GM12878 (cell line): ENCODE results near the gene MAPKAPK2. TPM values are rescaled to one million over a fixed set of nuclear protein-coding genes. Genes with fewer than 3 reads are reported as not detected.

ENCODE experiments used
- BACH1 ChIP-seq: fragments of 450-650 bp; IDR thresholded peaks from 2 replicates; pipeline ENCODE4 v1.6.1; 2017; ENCODE audit warnings: mild to moderate bottlenecking, borderline replicate concordance
- BRCA1 ChIP-seq: IDR thresholded peaks from 2 replicates; pipeline ENCODE4 v1.6.1; 2011; ENCODE audit warnings: low read depth, low read length, improper control_type of control experiment
- CHD2 ChIP-seq: IDR thresholded peaks from 2 replicates; pipeline ENCODE4 v1.6.1; 2011; ENCODE audit warnings: low read depth, low read length, improper control_type of control experiment, borderline replicate concordance
- DPF2 ChIP-seq: fragments of 450-650 bp; IDR thresholded peaks from 2 replicates; pipeline ENCODE4 v1.6.1; 2017; ENCODE audit warnings: mild to moderate bottlenecking
- EED ChIP-seq: sonication (generic); IDR thresholded peaks from 2 replicates; pipeline ENCODE4 v1.6.1; 2016; ENCODE audit warnings: antibody characterized with exemption, low read depth
- EP300 ChIP-seq, 2 experiments: fragments of 150-350 bp in 1 of 2; IDR thresholded peaks; 2 replicates each; pipeline ENCODE4 v1.6.1; 2011 to 2012; ENCODE audit warnings: low read depth in 2 of 2, low read length in 2 of 2, borderline replicate concordance in 1 of 2, improper control_type of control experiment in 1 of 2, inconsistent platforms in 1 of 2; ENCODE audit not compliant: control insufficient read depth in 1 of 2
- EZH2 ChIP-seq: IDR thresholded peaks from 2 replicates; pipeline ENCODE4 v1.6.1; 2012; ENCODE audit warnings: low read depth, mild to moderate bottlenecking, control low read depth, inconsistent platforms, low read length, borderline replicate concordance; ENCODE audit not compliant: control insufficient read depth
- IKZF1 ChIP-seq: fragments of 450-650 bp; conservative IDR thresholded peaks from 2 replicates; pipeline ENCODE4 v1.6.1; 2017; ENCODE audit warnings: antibody characterized with exemption, mild to moderate bottlenecking
- IKZF2 ChIP-seq, 2 experiments: fragments of 450-650 bp; IDR thresholded peaks; 2 replicates each; pipeline ENCODE4 v1.6.1; 2017; ENCODE audit warnings: mild to moderate bottlenecking in 2 of 2, moderate library complexity in 2 of 2
- LARP7 ChIP-seq: fragments of 450-650 bp; IDR thresholded peaks from 2 replicates; pipeline ENCODE4 v1.6.1; 2017; ENCODE audit warnings: mild to moderate bottlenecking
- MEF2B ChIP-seq: fragments of 450-650 bp; IDR thresholded peaks from 2 replicates; pipeline ENCODE4 v1.6.1; 2018; ENCODE audit warnings: mild to moderate bottlenecking, moderate library complexity; ENCODE audit not compliant: partially characterized antibody, poor library complexity, severe bottlenecking
- MTA2 ChIP-seq: fragments of 450-650 bp; IDR thresholded peaks from 2 replicates; pipeline ENCODE4 v1.6.1; 2016; ENCODE audit warnings: low read depth, mild to moderate bottlenecking, moderate library complexity
- NBN ChIP-seq: fragments of 450-650 bp; IDR thresholded peaks from 2 replicates; pipeline ENCODE4 v1.6.1; 2016
- PAX5 ChIP-seq: IDR thresholded peaks from 2 replicates; pipeline ENCODE4 v1.6.1; 2011; ENCODE audit warnings: low read depth, low read length, borderline replicate concordance
- PBX3 ChIP-seq: IDR thresholded peaks from 2 replicates; pipeline ENCODE4 v1.6.1; 2011; ENCODE audit warnings: mild to moderate bottlenecking, low read depth, low read length, moderate library complexity; ENCODE audit not compliant: insufficient replicate concordance
- PKNOX1 ChIP-seq: fragments of 450-650 bp; IDR thresholded peaks from 2 replicates; pipeline ENCODE4 v1.6.1; 2016; ENCODE audit warnings: mild to moderate bottlenecking
- POU2F2 ChIP-seq: IDR thresholded peaks from 3 replicates; pipeline ENCODE4 v1.6.1; 2011; ENCODE audit warnings: low read depth, mild to moderate bottlenecking, low read length, borderline replicate concordance
- RUNX3 ChIP-seq: IDR thresholded peaks from 2 replicates; pipeline ENCODE4 v1.6.1; 2012; ENCODE audit warnings: low read length, inconsistent platforms
- SPI1 ChIP-seq: IDR thresholded peaks from 2 replicates; pipeline ENCODE4 v1.6.1; 2011; ENCODE audit warnings: low read depth, mild to moderate bottlenecking, low read length, moderate library complexity, borderline replicate concordance; ENCODE audit not compliant: insufficient read depth
- TAF1 ChIP-seq: IDR thresholded peaks from 2 replicates; pipeline ENCODE4 v1.6.1; 2011; ENCODE audit warnings: mild to moderate bottlenecking, low read depth, low read length, borderline replicate concordance
- YY1 ChIP-seq: IDR thresholded peaks from 2 replicates; pipeline ENCODE4 v1.6.1; 2011; ENCODE audit warnings: low read depth, mild to moderate bottlenecking, low read length
- ZBED1 ChIP-seq: IDR thresholded peaks from 2 replicates; pipeline ENCODE4 v1.6.1; 2016; ENCODE audit warnings: borderline replicate concordance
- polyA plus RNA-seq, 11 experiments: library from polyadenylated mRNA; depleted of rRNA in 4 of 11; unstranded in 6 of 11; stranded (reverse) in 5 of 11; fragments of >200 nt; fragmentation: Nextera tagmentation in 4 of 11; fragmentation: Illumina TruSeq in 1 of 11; extraction: Ambion mirVana in 4 of 11; extraction: Trizol in 1 of 11; gene quantifications; 1 replicate in 1 of 11; 2 replicates in 10 of 11; pipeline versions ENCODE4 v1.2.1 to v1.2.3, GENCODE V29; 2011 to 2016; ENCODE audit warnings: inconsistent platforms in 2 of 11, missing spikeins in 2 of 11, low read depth in 1 of 11
- total RNA-seq, 4 experiments: library from RNA; depleted of rRNA in 3 of 4; stranded (reverse); fragments of >200 nt in 3 of 4; fragmentation: Illumina TruSeq in 1 of 4; extraction: Trizol in 1 of 4; gene quantifications; 2 replicates each; pipeline versions ENCODE4 v1.2.1 to v1.2.3, GENCODE V29; 2013 to 2021
- TF ChIP-seq, protein P1 (sequence below): IDR thresholded peaks from 2 replicates; pipeline ENCODE4 v1.6.1; 2012; ENCODE audit warnings: low read depth, low read length, improper control_type of control experiment
- TF ChIP-seq, protein P2 (sequence below): fragments of 450-650 bp; IDR thresholded peaks from 2 replicates; pipeline ENCODE4 v1.6.1; 2014; ENCODE audit warnings: mild to moderate bottlenecking

Gene MAPKAPK2
- total and polyA plus RNA-seq, 10 of the 15 experiments (the other 5 are each of a cell fraction or from before 2014, with no cell fraction given): 0.72 to 92.2 (median 49.3) TPM

DNA sequence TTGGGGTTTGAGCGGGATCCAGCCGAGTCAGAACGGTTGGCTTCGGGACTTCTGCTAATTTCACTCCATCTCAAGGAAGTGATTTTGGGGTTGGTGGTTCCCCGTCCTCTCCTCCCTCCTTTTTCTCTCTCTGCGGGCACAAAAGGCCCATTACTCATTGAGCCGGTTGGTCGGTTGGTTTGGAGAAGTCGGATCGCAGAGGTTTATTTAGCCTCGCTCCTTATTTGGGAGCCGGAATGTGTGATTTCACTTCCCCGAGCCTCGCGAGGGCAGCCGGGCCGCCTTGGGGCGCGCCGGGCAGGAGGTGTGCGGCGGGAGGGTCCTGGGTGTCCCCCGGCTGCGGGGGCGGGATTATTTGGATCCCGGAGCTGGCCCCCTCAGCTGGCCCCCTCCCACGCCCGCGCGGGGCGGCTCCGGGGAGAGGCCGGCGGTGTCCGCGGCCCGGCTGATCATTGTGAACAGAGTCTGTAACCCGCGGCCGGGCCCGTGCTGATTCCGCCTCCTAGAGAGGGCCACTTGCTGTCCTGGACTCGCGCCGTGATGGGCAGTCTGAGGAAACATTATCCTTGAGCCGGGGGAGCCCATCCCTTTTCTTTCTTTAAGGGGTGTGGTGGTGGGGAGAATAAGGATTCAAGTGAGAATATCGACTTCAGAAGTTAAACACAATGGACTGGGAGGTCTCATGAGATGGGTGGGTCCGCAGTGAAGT, 1.2 kb downstream of the MAPKAPK2 start (continued):
- TF ChIP-seq PAX5 (peak; percentile 33; the same call in 1 of the 2 replicates), IKZF1 (peak; percentile 73), PBX3 (no peak), NBN (no peak; the same call in 1 of the 2 replicates), EP300 (IDR thresholded peaks at IDR 0.05; ENCODE audit: borderline replicate concordance in 1 of 2, control insufficient read depth in 1 of 2, low read depth in 2 of 2, low read length in 2 of 2) (no peak), BRCA1 (no peak), DPF2 (peak; percentile 73; the same call in 1 of the 2 replicates), ZBED1 (no peak), BACH1 (no peak), EED (0 out of 2 replicates have a peak, but pooled peaks have one; percentile 30), TAF1 (peak; percentile 40; the same call in 1 of the 2 replicates), MTA2 (0 out of 2 replicates have a peak, but pooled peaks have one; percentile 8), RUNX3 (peak; percentile 51), LARP7 (peak; percentile 45; the same call in 1 of the 2 replicates), IKZF2 (IDR thresholded peaks at IDR 0.05) (peak; percentile 31 to 60; a peak in 3 of 4 replicates), PKNOX1 (0 out of 2 replicates have a peak, but pooled peaks have one; percentile 21), SPI1 (peak; percentile 29; the same call in 1 of the 2 replicates), EZH2 (no peak), POU2F2 (peak; percentile 28; the same call in 1 of the 3 replicates), CHD2 (peak; percentile 88), MEF2B (peak; percentile 12), YY1 (peak; percentile 34; the same call in 1 of the 2 replicates)
- TF ChIP-seq, protein P1, sequence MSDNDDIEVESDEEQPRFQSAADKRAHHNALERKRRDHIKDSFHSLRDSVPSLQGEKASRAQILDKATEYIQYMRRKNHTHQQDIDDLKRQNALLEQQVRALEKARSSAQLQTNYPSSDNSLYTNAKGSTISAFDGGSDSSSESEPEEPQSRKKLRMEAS: no peak
- TF ChIP-seq, protein P2, sequence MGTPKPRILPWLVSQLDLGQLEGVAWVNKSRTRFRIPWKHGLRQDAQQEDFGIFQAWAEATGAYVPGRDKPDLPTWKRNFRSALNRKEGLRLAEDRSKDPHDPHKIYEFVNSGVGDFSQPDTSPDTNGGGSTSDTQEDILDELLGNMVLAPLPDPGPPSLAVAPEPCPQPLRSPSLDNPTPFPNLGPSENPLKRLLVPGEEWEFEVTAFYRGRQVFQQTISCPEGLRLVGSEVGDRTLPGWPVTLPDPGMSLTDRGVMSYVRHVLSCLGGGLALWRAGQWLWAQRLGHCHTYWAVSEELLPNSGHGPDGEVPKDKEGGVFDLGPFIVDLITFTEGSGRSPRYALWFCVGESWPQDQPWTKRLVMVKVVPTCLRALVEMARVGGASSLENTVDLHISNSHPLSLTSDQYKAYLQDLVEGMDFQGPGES: no peak
